Activated CD4-positive, CD25-positive, alpha-beta regulatory T cell treated with anti-CD3 and anti-CD28 coated beads, Interleukin-2, amount 50 U/mL, for 16 hours (primary cell): ENCODE measurements around the gene ASAH2B.

Source experiments
- DNase-seq: peaks from one replicate; pipeline ENCODE4 v3.0.0-alpha.2; 2020; ENCODE audit warnings: low read depth, low spot score

Gene ASAH2B

GRCh38 chr10:50798297-50798696, 58.6 kb downstream of the ASAH2B start:
- no peak for DNase-seq

DNA sequence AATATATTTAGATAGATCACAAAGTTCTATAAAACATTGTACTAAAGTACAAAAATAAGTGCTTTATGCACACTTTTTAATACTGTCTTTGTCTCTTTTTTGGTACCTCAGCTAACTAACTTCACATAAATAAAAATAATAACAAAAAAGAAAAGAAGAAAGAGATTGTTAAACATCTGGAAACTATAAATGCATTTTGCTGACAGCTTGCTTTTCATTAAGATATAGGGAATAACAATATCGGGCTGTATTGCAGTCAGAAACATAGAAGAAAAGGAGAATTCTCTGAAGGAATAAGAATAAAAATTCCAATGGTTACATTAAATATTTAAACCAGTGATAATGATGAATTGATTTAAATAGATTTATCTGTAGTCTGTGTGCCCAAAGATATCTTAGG, 59.9 kb downstream of the ASAH2B start:
- no peak for DNase-seq

- no peak for DNase-seq
These were observed 66.4 kb downstream of the ASAH2B start for GRCh38 chr10:50805981-50806622.

GRCh38 chr10:50807851-50808776, 68.4 kb downstream of the ASAH2B start:
- DNase-seq = no peak
